Thymus (tissue), 11 donors: Measurements from ENCODE around the gene RAD23B. TPM values are rescaled to one million over a fixed set of nuclear protein-coding genes. Genes with fewer than 3 reads are reported as not detected.

Experiments used
- DNase-seq, 9 donors: peaks; one replicate each; pipeline ENCODE4 v3.0.0-alpha.2; 2013; ENCODE audit warnings: low spot score in 9 of 9, low read depth in 6 of 9, missing footprints in 1 of 9
- H3K27ac ChIP-seq, 2 donors: one replicate each; pipeline ENCODE4 v1.5.1; 2013; ENCODE audit warnings: control low read depth in 1 of 2, low read depth in 1 of 2, low read length in 1 of 2, mild to moderate bottlenecking in 1 of 2, moderate library complexity in 1 of 2
- H3K27me3 ChIP-seq, 2 donors: one replicate each; pipeline ENCODE4 v1.5.1; 2013; ENCODE audit warnings: low read length in 1 of 2; ENCODE audit not compliant: control insufficient read depth in 2 of 2, insufficient read depth in 1 of 2
- H3K36me3 ChIP-seq, 2 donors: one replicate each; pipeline ENCODE4 v1.5.1; 2013; ENCODE audit warnings: low read length in 1 of 2, mild to moderate bottlenecking in 1 of 2, moderate library complexity in 1 of 2; ENCODE audit not compliant: control insufficient read depth in 2 of 2, insufficient read depth in 2 of 2
- H3K4me1 ChIP-seq, 2 donors: one replicate each; pipeline ENCODE4 v1.5.1; 2013; ENCODE audit warnings: low read length in 2 of 2; ENCODE audit not compliant: control insufficient read depth in 2 of 2, insufficient read depth in 2 of 2
- H3K4me3 ChIP-seq, 2 donors: one replicate each; pipeline ENCODE4 v1.5.1; 2013; ENCODE audit warnings: low read length in 2 of 2, control low read depth in 1 of 2, mild to moderate bottlenecking in 1 of 2
- H3K9me3 ChIP-seq, 2 donors: one replicate each; pipeline ENCODE4 v1.5.1; 2013; ENCODE audit warnings: low read length in 1 of 2, mild to moderate bottlenecking in 1 of 2; ENCODE audit not compliant: control insufficient read depth in 2 of 2, insufficient read depth in 1 of 2
- WGBS: extraction: QIAGEN DNeasy Blood & Tissue Kit; methylation state at CpG from one replicate; pipeline ENCODE4 v1.1.7; 2013; 5-methylcytosine and 5-hydroxymethylcytosine counted together
- polyA plus RNA-seq: library from polyadenylated mRNA; stranded (reverse); fragments of 200-250 nt; gene quantifications from one replicate; pipeline ENCODE4 v1.2.3, GENCODE V29; 2013
- total RNA-seq: library from RNA; stranded (reverse); fragments of 120-200 nt; gene quantifications from one replicate; pipeline ENCODE4 v1.2.4, GENCODE V29; 2013
- donor health status: healthy.

RAD23B gene
- total and polyA plus RNA-seq, 2 donors, result 40.7 to 51.4 TPM

DNA sequence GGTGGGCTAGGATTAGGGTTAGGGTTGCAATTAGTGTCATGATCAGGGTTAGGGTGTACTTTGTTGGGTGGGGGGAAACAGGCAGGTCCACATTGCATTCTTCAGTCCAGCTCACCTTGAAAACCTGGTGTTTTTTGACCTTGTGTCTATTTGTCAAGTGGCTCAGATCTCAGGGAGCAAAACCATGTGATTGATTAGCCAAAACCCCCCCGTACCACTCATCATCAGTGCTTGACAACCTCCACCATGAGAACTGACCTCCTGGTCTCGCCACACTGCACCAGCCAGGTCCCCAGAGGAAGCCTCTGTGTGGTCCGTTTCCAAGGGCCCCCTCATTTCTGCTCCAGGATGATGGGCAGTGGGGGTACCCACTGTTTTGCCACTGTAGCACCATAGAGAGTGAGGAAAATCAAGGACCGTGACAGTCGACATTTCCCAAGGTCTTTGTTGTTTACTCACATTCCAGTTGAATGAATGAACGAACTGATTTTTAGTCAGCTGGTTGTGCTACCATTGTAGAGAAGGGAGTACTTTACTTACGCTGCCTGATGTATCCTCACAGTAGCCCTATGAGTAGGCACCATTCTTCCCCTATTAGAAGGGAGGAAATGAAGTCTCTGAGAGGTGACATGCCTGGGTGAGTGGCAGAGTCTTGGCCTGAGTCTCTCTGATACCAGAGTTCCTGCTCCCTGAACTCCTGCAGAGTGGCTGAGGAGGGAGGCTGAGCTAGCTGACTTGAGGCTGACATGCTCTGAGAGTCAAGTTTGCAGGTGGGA lies 84.8 kb downstream of the RAD23B start:
- DNase-seq, result no peak
- Histone ChIP-seq H3K9me3 (no peaks in the 10 kb centered on the region), H3K4me1 (no peaks in the 10 kb centered on the region), H3K36me3 (no peaks in the 10 kb centered on the region), H3K27ac (no peak overlapping the region), H3K27me3 (no peaks in the 10 kb centered on the region), H3K4me3 (no peak overlapping the region)
- WGBS, result 90% methylated on average over 7 of the region's 7 CpGs

DNA sequence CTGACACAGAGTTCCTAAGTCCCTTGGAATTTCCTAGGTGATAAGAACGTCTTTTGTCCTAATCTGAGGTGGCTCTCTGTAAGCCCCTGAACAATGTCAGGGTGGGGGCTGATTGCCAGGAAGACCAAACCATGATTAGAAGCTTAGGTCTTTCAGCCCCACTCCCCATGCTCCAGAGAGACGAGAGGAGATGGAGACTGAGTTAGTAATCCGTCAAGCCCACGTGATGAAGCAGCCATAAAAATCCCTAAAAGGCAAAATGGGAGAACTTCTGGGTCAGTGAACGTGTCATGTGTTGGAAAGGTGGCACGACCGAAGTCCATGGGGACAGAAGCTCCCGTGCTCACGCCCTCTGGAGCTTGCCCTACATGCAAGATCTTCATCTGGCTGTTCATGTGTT lies 85.6 kb downstream of the RAD23B start:
- Histone ChIP-seq H3K9me3 (no peaks in the 10 kb centered on the region), H3K4me3 (no peak overlapping the region), H3K4me1 (no peaks in the 10 kb centered on the region), H3K27me3 (no peaks in the 10 kb centered on the region), H3K27ac (no peak overlapping the region), H3K36me3 (no peaks in the 10 kb centered on the region)
- 91% methylated on average over 9 of the region's 9 CpGs for WGBS
- DNase-seq, result no peak

DNA sequence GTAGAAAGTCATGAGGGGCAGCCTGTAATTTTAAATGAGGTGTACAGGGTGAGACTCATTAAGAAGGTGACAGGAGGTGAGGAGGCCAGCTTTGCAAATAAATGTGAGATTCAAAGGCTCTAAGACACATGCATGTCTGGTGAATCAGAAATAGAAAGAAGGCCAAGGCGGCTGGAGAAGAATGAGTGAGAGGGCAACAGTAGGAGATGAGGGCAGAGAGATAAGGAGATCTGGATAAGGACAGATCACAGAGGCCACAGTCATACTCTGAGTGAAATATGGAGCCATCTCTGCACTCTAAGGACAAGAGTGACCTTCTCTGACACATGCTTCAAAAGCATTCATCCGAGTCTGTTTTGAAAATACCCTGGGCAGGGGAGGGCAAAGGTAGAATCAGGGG lies 90.7 kb downstream of the RAD23B start:
- Histone ChIP-seq H3K27me3 (peaks cover 0 to 2% of the 10 kb centered on the region in 2 donors), H3K4me3 (no peak overlapping the region), H3K9me3 (no peaks in the 10 kb centered on the region), H3K4me1 (no peaks in the 10 kb centered on the region), H3K36me3 (no peaks in the 10 kb centered on the region), H3K27ac (no peak overlapping the region)
- DNase-seq, result no peak
- 86% methylated on average over 2 of the region's 2 CpGs for WGBS

DNA sequence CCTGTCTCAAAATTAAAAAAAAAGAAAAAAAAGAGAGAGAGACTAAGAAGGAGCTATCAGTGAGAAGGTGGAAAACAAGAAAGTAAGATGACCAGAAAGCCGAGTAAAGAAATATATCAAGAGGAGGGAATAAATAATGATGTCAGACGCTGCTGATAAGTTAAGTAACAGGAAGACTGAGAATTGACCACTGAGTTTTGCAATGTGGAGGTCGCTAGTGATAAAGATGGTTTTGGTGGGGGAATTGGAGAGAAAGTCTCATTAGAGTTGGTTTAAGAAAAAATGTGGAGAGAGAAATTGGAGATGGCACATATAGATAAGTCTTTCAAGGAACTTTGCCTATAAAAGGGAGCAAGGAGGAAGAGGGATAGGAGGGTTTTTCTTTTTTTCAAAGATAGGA lies 91.9 kb downstream of the RAD23B start:
- Histone ChIP-seq H3K36me3 (no peaks in the 10 kb centered on the region), H3K9me3 (no peaks in the 10 kb centered on the region), H3K4me3 (no peak overlapping the region), H3K27ac (no peak overlapping the region), H3K27me3 (peaks cover 0 to 2% of the 10 kb centered on the region in 2 donors), H3K4me1 (no peaks in the 10 kb centered on the region)
- 38% methylated on average over 3 of the region's 3 CpGs for WGBS
- no peak for DNase-seq

DNA sequence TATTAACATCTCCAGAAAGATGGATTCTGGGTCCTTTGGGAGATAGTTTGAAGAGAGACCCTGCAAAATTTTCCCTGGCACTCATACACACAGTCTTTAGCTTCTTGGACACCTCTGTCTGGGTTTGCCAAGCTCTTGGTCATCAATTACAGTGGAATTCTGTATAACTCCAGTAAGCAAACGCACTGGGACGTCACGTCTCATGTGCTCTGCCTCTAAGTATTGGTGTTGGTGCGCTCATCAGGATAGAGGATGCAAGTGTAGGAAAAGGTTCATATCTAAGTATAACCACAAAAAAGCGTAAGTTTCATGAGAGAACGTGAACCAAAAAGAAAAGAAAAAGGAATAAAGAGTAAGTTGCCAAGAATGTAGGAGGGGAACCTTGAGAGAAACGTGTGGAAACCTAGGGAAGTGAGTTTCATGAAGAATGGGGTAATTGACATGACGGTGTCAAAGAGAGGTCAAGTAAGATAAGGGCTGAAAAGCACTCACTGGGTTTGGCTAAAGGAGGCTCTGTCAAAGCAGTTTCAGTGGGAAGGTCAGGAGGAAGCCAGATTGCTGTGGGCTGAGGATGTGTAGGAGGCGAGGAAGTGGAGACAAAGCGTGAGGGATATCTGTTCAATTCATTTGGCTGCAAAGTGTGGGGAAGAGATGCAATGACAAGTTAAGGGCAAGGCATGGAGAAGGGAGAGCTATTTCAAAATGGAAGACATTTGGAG lies 92.7 kb downstream of the RAD23B start:
- 73% methylated on average over 10 of the region's 10 CpGs for WGBS
- Histone ChIP-seq H3K4me3 (no peak overlapping the region), H3K27ac (no peak overlapping the region), H3K4me1 (no peaks in the 10 kb centered on the region), H3K27me3 (peaks cover 0 to 2% of the 10 kb centered on the region in 2 donors), H3K9me3 (no peaks in the 10 kb centered on the region), H3K36me3 (no peaks in the 10 kb centered on the region)
- DNase-seq, result no peak

DNA sequence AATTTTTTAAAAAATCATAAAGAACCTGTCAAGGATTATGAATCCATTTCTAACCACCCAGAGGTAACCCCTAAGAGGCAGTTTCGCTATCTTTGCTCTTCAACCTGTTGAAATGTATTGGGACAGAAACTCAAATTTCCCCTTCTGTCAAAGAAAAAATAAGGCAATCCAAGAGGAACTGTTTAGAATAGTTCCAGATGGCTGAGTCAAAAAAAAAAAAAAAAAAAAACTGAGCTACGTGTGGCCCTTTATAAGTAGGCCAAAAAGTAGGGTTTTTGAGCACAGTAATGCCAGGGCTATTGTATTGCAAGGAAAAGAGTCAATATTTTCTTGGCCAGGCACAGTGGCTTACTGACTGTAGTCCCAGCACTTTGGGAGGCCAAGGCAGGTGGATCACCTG lies 94.9 kb downstream of the RAD23B start:
- 95% methylated on average over 2 of the region's 2 CpGs for WGBS
- H3K27me3 ChIP-seq, result peaks cover 0 to 2% of the 10 kb centered on the region in 2 donors
- no peak for DNase-seq

More for the DNA sequence above, 94.9 kb downstream of the RAD23B start:
- no peaks in the 10 kb centered on the region for H3K4me1 ChIP-seq
- no peaks in the 10 kb centered on the region for H3K36me3 ChIP-seq
- H3K4me3 ChIP-seq, result no peak overlapping the region
- no peaks in the 10 kb centered on the region for H3K9me3 ChIP-seq
- H3K27ac ChIP-seq, result no peak overlapping the region

Other genes starting within 250 kb of the RAD23B start
- 4.9 TPM for gene KLF4, start 206.5 kb downstream of the RAD23B start, total RNA-seq
- gene KLF4, start 206.5 kb downstream of the RAD23B start, polyA plus RNA-seq, result 28.1 TPM